HepG2 (cell line): ENCODE measurements around the gene BZW1. TPM values are rescaled to one million over a fixed set of nuclear protein-coding genes. Genes with fewer than 3 reads are reported as not detected.

Source experiments
- ATF5 ChIP-seq: sonication (generic); formaldehyde crosslinking; IDR thresholded peaks from 2 replicates; pipeline ENCODE4 v1.4.0; 2020; ENCODE audit warnings: mild to moderate bottlenecking, low read depth, missing genetic modification reagents
- CCDC6 ChIP-seq: sonication (generic); formaldehyde crosslinking; IDR thresholded peaks from 2 replicates; pipeline ENCODE4 v1.8.1; 2022; ENCODE audit warnings: mild to moderate bottlenecking, missing genetic modification reagents, moderate library complexity
- DPF2 ChIP-seq: sonication (generic); formaldehyde crosslinking; IDR thresholded peaks from 2 replicates; pipeline ENCODE4 v1.4.0; 2020; ENCODE audit warnings: mild to moderate bottlenecking, low read depth, missing genetic modification reagents, borderline replicate concordance
- FOXJ3 ChIP-seq: sonication (generic); formaldehyde crosslinking; IDR thresholded peaks from 2 replicates; pipeline ENCODE4 v1.4.0; 2020; ENCODE audit warnings: missing genetic modification reagents, mild to moderate bottlenecking, borderline replicate concordance
- HNRNPH1 ChIP-seq: fragments of 200-400 bp; formaldehyde crosslinking; optimal IDR thresholded peaks from 2 replicates; pipeline ENCODE3; 2017; ENCODE audit warnings: mild to moderate bottlenecking, low read depth, low read length
- MAF1 ChIP-seq: sonication (generic); formaldehyde crosslinking; IDR thresholded peaks from 2 replicates; pipeline ENCODE4 v1.5.0; 2020; ENCODE audit warnings: missing genetic modification reagents, borderline replicate concordance
- SNAPC2 ChIP-seq: sonication (generic); formaldehyde crosslinking; IDR thresholded peaks from 2 replicates; pipeline ENCODE4 v1.8.1; 2022; ENCODE audit warnings: mild to moderate bottlenecking, missing genetic modification reagents
- SPEN ChIP-seq: sonication (generic); formaldehyde crosslinking; IDR thresholded peaks from 2 replicates; pipeline ENCODE4 v1.5.1; 2020; ENCODE audit warnings: low read depth, mild to moderate bottlenecking, missing genetic modification reagents
- TEAD3 ChIP-seq: optimal IDR thresholded peaks from 2 replicates; pipeline ENCODE3; 2016; ENCODE audit warnings: borderline replicate concordance
- TRIM24 ChIP-seq: sonication (generic); formaldehyde crosslinking; IDR thresholded peaks from 2 replicates; pipeline ENCODE4 v1.8.0; 2022; ENCODE audit warnings: mild to moderate bottlenecking, missing genetic modification reagents
- ZBTB14 ChIP-seq: sonication (generic); formaldehyde crosslinking; IDR thresholded peaks from 2 replicates; pipeline ENCODE4 v1.4.0; 2020; ENCODE audit warnings: missing genetic modification reagents
- ZBTB21 ChIP-seq: sonication (generic); formaldehyde crosslinking; IDR thresholded peaks from 2 replicates; pipeline ENCODE4 v1.4.0; 2020; ENCODE audit warnings: missing genetic modification reagents
- ZNF276 ChIP-seq: sonication (generic); formaldehyde crosslinking; IDR thresholded peaks from 2 replicates; pipeline ENCODE4 v1.4.0; 2020; ENCODE audit warnings: mild to moderate bottlenecking, low read depth, missing genetic modification reagents
- ZSCAN30 ChIP-seq: sonication (generic); formaldehyde crosslinking; IDR thresholded peaks from 2 replicates; pipeline ENCODE4 v1.5.0; 2020; ENCODE audit warnings: mild to moderate bottlenecking, missing genetic modification reagents
- ZSCAN31 ChIP-seq: sonication (generic); formaldehyde crosslinking; IDR thresholded peaks from 2 replicates; pipeline ENCODE4 v1.5.0; 2020; ENCODE audit warnings: low read depth, mild to moderate bottlenecking, missing genetic modification reagents
- polyA plus RNA-seq, 8 experiments: library from polyadenylated mRNA; depleted of rRNA in 3 of 8; stranded (reverse) in 7 of 8; unstranded in 1 of 8; fragments of >200 nt; fragmentation: Illumina TruSeq in 4 of 8; extraction: Trizol in 4 of 8; gene quantifications; 2 replicates each; pipeline versions ENCODE4 v1.2.1 to v1.2.3, GENCODE V29; 2011 to 2016; ENCODE audit warnings: low read depth in 4 of 8, missing spikeins in 1 of 8, mixed read lengths in 1 of 8; ENCODE audit not compliant: insufficient read depth in 1 of 8
- total RNA-seq, 5 experiments: library from RNA; depleted of rRNA; stranded (reverse); fragments of >200 nt; fragmentation: Illumina TruSeq; extraction: Trizol; gene quantifications; 2 replicates each; pipeline ENCODE4 v1.2.3, GENCODE V29; 2016; ENCODE audit warnings: low read depth in 1 of 5
- TF ChIP-seq, protein P1 (sequence below): sonication (generic); formaldehyde crosslinking; IDR thresholded peaks from 2 replicates; pipeline ENCODE4 v1.4.0; 2020; ENCODE audit warnings: missing genetic modification reagents
- TF ChIP-seq, protein P2 (sequence below): sonication (generic); formaldehyde crosslinking; IDR thresholded peaks from 2 replicates; pipeline ENCODE4 v1.4.0; 2020; ENCODE audit warnings: mild to moderate bottlenecking, missing genetic modification reagents

BZW1 gene
- total and polyA plus RNA-seq, 2 of the 13 experiments (the other 11 are each of a cell fraction or from before 2014, with no cell fraction given): 106 to 384 TPM

DNA sequence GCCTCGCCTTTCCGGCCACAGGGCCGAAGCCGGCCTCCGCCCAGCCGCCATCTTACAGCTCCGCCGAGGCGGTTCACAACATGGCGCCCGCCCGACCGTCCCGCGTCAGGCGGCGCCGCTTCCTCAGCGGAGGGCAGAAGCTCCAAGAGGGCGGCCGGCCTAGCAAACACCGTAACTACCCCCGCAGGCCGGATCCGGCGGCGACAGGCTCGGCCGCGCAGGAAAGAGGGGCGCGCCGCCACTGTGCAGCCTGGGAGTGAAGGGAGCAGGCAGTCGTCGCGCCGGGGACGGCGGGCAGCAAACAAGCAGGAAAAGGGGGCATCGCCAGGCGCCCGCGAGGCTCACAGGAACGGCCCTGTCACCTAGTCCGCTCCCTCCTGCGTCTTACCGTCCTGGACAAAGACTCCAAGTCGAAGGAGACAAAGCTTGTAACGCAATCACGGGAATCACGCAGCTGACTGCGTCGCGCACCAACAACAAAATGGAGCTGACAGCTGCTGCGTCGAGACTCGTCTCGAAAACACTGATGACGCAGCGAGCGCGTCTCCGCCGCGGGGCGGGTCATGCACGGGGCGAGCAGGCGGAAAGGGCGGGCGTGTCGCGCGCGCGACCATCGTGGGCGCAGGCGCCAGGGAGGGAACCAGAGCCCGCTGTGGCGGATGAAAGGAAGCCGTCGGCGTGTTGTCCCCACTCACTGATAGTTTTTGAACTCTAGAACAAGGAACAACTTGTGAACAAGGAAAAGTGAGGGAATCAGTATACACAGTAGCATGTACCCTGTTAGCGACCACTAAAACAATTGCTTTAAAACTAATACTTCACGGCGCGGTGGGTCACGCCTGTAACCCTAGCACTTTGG, 52.7 kb downstream of the BZW1 start, which contains the start of gene CLK1 (continued):
- TF ChIP-seq ZNF276 (CRISPR knock-in tag): peak; percentile 98
- TF ChIP-seq ZSCAN30 (CRISPR knock-in tag): no peak
- no peak for TF ChIP-seq HNRNPH1
- peak; percentile 97 for TF ChIP-seq SNAPC2 (CRISPR knock-in tag)
- TF ChIP-seq ZBTB14 (CRISPR knock-in tag): peak; percentile 99
- TF ChIP-seq DPF2 (CRISPR knock-in tag): 0 out of 2 replicates have a peak, but pooled peaks have one; percentile 27
- peak; percentile 90; the same call in 1 of the 2 replicates for TF ChIP-seq CCDC6 (CRISPR knock-in tag)
- TF ChIP-seq ZSCAN31: peak; percentile 88
- TF ChIP-seq MAF1 (CRISPR knock-in tag): peak; percentile 97
- peak; percentile 88 for TF ChIP-seq SPEN (CRISPR knock-in tag)
- TF ChIP-seq ATF5 (CRISPR knock-in tag): 0 out of 2 replicates have a peak, but pooled peaks have one; percentile 36
- 0 out of 2 replicates have a peak, but pooled peaks have one; percentile 56 for TF ChIP-seq TRIM24 (CRISPR knock-in tag)
- TF ChIP-seq, protein P1, sequence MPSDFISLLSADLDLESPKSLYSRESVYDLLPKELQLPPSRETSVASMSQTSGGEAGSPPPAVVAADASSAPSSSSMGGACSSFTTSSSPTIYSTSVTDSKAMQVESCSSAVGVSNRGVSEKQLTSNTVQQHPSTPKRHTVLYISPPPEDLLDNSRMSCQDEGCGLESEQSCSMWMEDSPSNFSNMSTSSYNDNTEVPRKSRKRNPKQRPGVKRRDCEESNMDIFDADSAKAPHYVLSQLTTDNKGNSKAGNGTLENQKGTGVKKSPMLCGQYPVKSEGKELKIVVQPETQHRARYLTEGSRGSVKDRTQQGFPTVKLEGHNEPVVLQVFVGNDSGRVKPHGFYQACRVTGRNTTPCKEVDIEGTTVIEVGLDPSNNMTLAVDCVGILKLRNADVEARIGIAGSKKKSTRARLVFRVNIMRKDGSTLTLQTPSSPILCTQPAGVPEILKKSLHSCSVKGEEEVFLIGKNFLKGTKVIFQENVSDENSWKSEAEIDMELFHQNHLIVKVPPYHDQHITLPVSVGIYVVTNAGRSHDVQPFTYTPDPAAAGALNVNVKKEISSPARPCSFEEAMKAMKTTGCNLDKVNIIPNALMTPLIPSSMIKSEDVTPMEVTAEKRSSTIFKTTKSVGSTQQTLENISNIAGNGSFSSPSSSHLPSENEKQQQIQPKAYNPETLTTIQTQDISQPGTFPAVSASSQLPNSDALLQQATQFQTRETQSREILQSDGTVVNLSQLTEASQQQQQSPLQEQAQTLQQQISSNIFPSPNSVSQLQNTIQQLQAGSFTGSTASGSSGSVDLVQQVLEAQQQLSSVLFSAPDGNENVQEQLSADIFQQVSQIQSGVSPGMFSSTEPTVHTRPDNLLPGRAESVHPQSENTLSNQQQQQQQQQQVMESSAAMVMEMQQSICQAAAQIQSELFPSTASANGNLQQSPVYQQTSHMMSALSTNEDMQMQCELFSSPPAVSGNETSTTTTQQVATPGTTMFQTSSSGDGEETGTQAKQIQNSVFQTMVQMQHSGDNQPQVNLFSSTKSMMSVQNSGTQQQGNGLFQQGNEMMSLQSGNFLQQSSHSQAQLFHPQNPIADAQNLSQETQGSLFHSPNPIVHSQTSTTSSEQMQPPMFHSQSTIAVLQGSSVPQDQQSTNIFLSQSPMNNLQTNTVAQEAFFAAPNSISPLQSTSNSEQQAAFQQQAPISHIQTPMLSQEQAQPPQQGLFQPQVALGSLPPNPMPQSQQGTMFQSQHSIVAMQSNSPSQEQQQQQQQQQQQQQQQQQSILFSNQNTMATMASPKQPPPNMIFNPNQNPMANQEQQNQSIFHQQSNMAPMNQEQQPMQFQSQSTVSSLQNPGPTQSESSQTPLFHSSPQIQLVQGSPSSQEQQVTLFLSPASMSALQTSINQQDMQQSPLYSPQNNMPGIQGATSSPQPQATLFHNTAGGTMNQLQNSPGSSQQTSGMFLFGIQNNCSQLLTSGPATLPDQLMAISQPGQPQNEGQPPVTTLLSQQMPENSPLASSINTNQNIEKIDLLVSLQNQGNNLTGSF (CRISPR knock-in tag): peak; percentile 98
- TF ChIP-seq TEAD3: peak; percentile 86
- TF ChIP-seq FOXJ3 (CRISPR knock-in tag): peak; percentile 93
- TF ChIP-seq ZBTB21 (CRISPR knock-in tag): peak; percentile 97
- TF ChIP-seq, protein P2, sequence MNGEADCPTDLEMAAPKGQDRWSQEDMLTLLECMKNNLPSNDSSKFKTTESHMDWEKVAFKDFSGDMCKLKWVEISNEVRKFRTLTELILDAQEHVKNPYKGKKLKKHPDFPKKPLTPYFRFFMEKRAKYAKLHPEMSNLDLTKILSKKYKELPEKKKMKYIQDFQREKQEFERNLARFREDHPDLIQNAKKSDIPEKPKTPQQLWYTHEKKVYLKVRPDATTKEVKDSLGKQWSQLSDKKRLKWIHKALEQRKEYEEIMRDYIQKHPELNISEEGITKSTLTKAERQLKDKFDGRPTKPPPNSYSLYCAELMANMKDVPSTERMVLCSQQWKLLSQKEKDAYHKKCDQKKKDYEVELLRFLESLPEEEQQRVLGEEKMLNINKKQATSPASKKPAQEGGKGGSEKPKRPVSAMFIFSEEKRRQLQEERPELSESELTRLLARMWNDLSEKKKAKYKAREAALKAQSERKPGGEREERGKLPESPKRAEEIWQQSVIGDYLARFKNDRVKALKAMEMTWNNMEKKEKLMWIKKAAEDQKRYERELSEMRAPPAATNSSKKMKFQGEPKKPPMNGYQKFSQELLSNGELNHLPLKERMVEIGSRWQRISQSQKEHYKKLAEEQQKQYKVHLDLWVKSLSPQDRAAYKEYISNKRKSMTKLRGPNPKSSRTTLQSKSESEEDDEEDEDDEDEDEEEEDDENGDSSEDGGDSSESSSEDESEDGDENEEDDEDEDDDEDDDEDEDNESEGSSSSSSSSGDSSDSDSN: peak; percentile 91
